Hepatocyte (in vitro differentiated cells): ENCODE data around the gene RASGRP3. TPM values are rescaled to one million over a fixed set of nuclear protein-coding genes. Genes with fewer than 3 reads are reported as not detected.
"Not testable (repeated sequence)": the region's sequence is repeated elsewhere in the genome, so short reads cannot be mapped to it uniquely, and the experiment has no call there.

Source experiments
- DNase-seq: peaks from one replicate; pipeline ENCODE4 v3.0.0-alpha.2; 2016; ENCODE audit warnings: low spot score
- H2AFZ ChIP-seq: fragments of 200-600 bp; sonication (generic); 2 replicates; pipeline ENCODE4 v1.6.0; 2016; ENCODE audit warnings: antibody characterized with exemption, mild to moderate bottlenecking
- H3K27ac ChIP-seq: fragments of 200-600 bp; sonication (generic); 2 replicates; pipeline ENCODE4 v1.5.1; 2016; ENCODE audit warnings: mild to moderate bottlenecking
- H3K27me3 ChIP-seq: fragments of 200-600 bp; sonication (generic); 2 replicates; pipeline ENCODE4 v1.6.1; 2016
- H3K36me3 ChIP-seq: fragments of 200-600 bp; sonication (generic); replicated peaks from 2 replicates; pipeline ENCODE4 v1.5.1; 2016; ENCODE audit warnings: low read depth; ENCODE audit not compliant: insufficient read depth
- H3K4me1 ChIP-seq: fragments of 200-600 bp; sonication (generic); 2 replicates; pipeline ENCODE4 v1.5.1; 2016; ENCODE audit warnings: mild to moderate bottlenecking, moderate library complexity; ENCODE audit not compliant: insufficient read depth
- H3K4me2 ChIP-seq: fragments of 200-600 bp; sonication (generic); 2 replicates; pipeline ENCODE4 v1.6.0; 2016
- H3K4me3 ChIP-seq: fragments of 200-600 bp; sonication (generic); 2 replicates; pipeline ENCODE4 v1.5.1; 2016; ENCODE audit warnings: mild to moderate bottlenecking
- H3K79me2 ChIP-seq: fragments of 200-600 bp; sonication (generic); 2 replicates; pipeline ENCODE4 v1.6.0; 2017; ENCODE audit warnings: mild to moderate bottlenecking
- H3K9me2 ChIP-seq: fragments of 200-600 bp; sonication (generic); replicated peaks from 2 replicates; pipeline ENCODE4 v1.6.0; 2017; ENCODE audit warnings: mild to moderate bottlenecking; ENCODE audit not compliant: insufficient read depth
- H3K9me3 ChIP-seq: fragments of 200-600 bp; sonication (generic); 2 replicates; pipeline ENCODE4 v1.5.1; 2016; ENCODE audit warnings: low read depth, mild to moderate bottlenecking
- H4K20me1 ChIP-seq: fragments of 200-600 bp; sonication (generic); 2 replicates; pipeline ENCODE4 v1.6.0; 2016; ENCODE audit warnings: mild to moderate bottlenecking; ENCODE audit not compliant: insufficient read depth, poor library complexity, severe bottlenecking
- EZH2 ChIP-seq: fragments of 200-600 bp; sonication (generic); IDR thresholded peaks from 2 replicates; pipeline ENCODE4 v1.6.1; 2016; ENCODE audit warnings: antibody characterized with exemption, mild to moderate bottlenecking, borderline replicate concordance
- EZH2phosphoT487 ChIP-seq: fragments of 200-600 bp; sonication (generic); IDR thresholded peaks from one replicate; pipeline ENCODE4 v1.6.1; 2018; ENCODE audit warnings: antibody characterized with exemption, mild to moderate bottlenecking, low read depth, moderate library complexity; ENCODE audit not compliant: unreplicated experiment, severe bottlenecking
- WGBS: methylation state at CpG from one replicate; pipeline ENCODE4 v1.1.6; 2016; ENCODE audit warnings: low lambda C conversion rate; ENCODE audit errors: missing lambda C conversion rate; 5-methylcytosine and 5-hydroxymethylcytosine counted together
- polyA plus RNA-seq: library from polyadenylated mRNA; unstranded; fragments of >200 nt; fragmentation: Nextera tagmentation; extraction: Ambion mirVana; gene quantifications from 2 replicates; pipeline ENCODE4 v1.2.1, GENCODE V29; 2016
- total RNA-seq: library from RNA; depleted of rRNA; stranded (reverse); fragments of >200 nt; gene quantifications from 2 replicates; pipeline ENCODE4 v1.2.3, GENCODE V29; 2014
- TF ChIP-seq, protein P1 (sequence below): fragments of 200-600 bp; sonication (generic); IDR thresholded peaks from 2 replicates; pipeline ENCODE4 v1.5.1; 2016; ENCODE audit warnings: antibody characterized with exemption, mild to moderate bottlenecking; ENCODE audit not compliant: poor library complexity

Gene RASGRP3
- total and polyA plus RNA-seq, 2 experiments from 2014 or later, result 1.7 to 8.6 TPM

DNA sequence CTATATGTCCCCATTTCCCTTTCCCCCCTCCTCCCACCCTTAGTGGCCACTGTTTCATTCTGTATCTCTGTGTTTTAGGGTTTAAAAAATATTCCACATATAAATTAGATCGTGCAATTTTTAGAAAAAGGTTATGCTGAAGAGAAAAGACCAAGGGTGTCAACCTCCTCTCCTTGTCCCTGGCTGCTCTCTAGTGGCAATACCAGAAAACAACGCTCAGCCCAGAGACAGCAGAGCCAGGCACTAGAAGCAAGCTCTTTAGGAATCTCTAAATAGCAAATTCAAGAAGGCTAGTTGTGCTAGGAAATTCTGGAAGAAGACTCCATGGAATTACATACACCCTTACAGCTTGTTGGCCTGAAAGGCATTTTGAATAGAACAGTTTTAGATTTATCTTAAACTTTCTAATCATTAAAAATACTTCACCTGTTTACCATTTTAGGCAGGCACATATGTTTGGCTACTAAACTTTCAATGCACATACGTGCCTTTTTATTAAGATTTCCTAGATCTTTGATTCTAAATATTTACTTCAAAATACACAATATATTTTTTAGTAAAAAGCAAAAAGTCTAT, 35.1 kb upstream of the RASGRP3 start:
- Histone ChIP-seq H3K79me2 (no peaks in the 10 kb centered on the region), H3K36me3 (no peaks in the 10 kb centered on the region), H3K9me3 (no peaks in the 10 kb centered on the region), H3K27ac (no peak overlapping the region), H3K4me3 (no peak overlapping the region), H3K27me3 (no peaks in the 10 kb centered on the region), H2AFZ (no peak overlapping the region), H3K4me1 (no peaks in the 10 kb centered on the region), H4K20me1 (no peaks in the 10 kb centered on the region), H3K9me2 (no peaks in the 10 kb centered on the region), H3K4me2 (no peak overlapping the region)
- DNase-seq, result peak; percentile 67
- 42% methylated on average over 3 of the region's 3 CpGs for WGBS
- TF ChIP-seq EZH2phosphoT487 (no peak), EZH2 (no peak)
- TF ChIP-seq, protein P1, sequence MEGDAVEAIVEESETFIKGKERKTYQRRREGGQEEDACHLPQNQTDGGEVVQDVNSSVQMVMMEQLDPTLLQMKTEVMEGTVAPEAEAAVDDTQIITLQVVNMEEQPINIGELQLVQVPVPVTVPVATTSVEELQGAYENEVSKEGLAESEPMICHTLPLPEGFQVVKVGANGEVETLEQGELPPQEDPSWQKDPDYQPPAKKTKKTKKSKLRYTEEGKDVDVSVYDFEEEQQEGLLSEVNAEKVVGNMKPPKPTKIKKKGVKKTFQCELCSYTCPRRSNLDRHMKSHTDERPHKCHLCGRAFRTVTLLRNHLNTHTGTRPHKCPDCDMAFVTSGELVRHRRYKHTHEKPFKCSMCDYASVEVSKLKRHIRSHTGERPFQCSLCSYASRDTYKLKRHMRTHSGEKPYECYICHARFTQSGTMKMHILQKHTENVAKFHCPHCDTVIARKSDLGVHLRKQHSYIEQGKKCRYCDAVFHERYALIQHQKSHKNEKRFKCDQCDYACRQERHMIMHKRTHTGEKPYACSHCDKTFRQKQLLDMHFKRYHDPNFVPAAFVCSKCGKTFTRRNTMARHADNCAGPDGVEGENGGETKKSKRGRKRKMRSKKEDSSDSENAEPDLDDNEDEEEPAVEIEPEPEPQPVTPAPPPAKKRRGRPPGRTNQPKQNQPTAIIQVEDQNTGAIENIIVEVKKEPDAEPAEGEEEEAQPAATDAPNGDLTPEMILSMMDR, result peak; percentile 76

DNA sequence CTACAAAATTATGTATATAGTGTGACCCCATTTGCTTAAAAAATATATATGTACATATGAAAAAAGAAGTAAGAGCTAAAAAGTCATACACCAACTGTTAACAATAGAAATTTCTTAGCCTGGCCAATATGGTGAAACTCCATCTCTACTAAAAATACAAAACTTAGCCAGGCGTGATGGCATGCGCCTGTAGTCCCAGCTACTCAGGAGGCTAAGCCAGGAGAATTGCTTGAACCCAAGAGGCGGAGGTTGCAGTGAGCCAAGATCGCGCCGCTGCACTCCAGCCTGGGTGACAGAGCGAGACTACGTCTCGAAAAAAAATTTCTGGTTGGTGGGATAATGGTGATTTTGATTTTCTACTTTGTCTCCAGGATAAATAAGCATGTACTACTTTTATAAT, 34.4 kb upstream of the RASGRP3 start:
- not testable (repeated sequence) for H3K9me2 ChIP-seq, H2AFZ ChIP-seq, H3K36me3 ChIP-seq, H3K27me3 ChIP-seq, DNase-seq, H4K20me1 ChIP-seq, H3K4me2 ChIP-seq, H3K4me3 ChIP-seq, H3K9me3 ChIP-seq, H3K79me2 ChIP-seq, H3K27ac ChIP-seq, H3K4me1 ChIP-seq
- WGBS, result 95% methylated on average over 9 of the region's 9 CpGs

DNA sequence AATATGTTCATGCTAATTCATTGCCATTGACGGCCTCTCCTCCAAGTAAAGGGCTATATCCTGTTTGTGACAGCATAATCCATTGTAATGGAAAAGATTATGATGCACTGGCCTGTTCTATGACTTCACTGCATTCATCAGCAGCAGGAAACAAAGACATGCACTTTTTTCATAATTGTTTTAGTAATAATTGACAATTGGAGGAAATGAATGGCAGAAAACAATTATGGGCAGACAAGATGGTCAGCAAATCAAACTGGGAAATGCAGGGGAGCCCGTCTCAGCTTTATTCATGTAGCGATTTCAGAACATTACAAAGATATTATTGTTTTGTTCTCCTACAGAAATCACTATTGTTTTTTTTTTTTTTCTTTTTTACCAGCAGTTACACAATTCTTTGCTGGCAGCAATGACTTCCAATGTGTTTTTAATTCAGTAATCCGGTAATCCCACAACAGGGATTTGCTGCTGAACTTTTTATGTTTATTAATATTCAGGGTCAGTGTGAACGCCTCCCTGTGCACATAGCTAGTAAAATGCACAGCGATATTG, 33.8 kb upstream of the RASGRP3 start:
- H2AFZ ChIP-seq, result no peak overlapping the region
- no peak overlapping the region for H3K27ac ChIP-seq
- no peaks in the 10 kb centered on the region for H3K4me1 ChIP-seq

DNA sequence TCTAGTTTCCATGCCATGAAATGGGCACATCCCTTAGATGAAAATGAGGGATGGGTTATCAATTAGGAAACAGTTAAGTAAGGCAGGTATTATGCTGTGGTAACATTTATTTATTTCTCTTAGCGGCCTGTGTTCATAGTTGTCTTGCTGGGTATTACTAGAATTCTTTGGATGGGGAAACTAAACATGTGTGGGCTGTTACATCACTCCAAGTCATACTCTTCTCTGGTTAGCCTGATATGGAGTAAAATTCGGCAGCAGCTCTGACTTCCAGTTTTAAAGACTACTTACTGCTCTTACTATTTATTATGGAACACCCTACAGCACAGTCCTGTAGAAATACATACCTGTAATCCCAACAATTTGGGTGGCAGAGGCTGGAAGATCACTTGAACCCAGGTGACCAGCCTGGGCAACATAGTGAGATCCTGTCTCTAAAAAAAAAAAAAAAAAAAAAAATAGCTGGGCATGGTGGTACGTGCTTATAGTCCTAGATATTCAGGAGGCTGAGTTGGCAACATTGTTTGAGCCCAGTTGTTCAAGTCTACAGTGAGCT, 33.1 kb upstream of the RASGRP3 start:
- Histone ChIP-seq H3K27me3 (no peaks in the 10 kb centered on the region), H3K4me1 (no peaks in the 10 kb centered on the region), H2AFZ (no peak overlapping the region), H3K9me3 (no peaks in the 10 kb centered on the region), H4K20me1 (no peaks in the 10 kb centered on the region), H3K27ac (no peak overlapping the region), H3K36me3 (no peaks in the 10 kb centered on the region), H3K4me3 (no peak overlapping the region), H3K9me2 (no peaks in the 10 kb centered on the region), H3K4me2 (no peak overlapping the region), H3K79me2 (no peaks in the 10 kb centered on the region)
- no peak for DNase-seq
- TF ChIP-seq, protein P1, result no peak
- TF ChIP-seq EZH2, result no peak
- no peak for TF ChIP-seq EZH2phosphoT487
- WGBS, result 81% methylated on average over 3 of the region's 3 CpGs

More for the DNA sequence above, 33.8 kb upstream of the RASGRP3 start:
- Histone ChIP-seq H3K4me2 (no peak overlapping the region), H3K79me2 (no peaks in the 10 kb centered on the region), H3K9me2 (no peaks in the 10 kb centered on the region), H3K36me3 (no peaks in the 10 kb centered on the region), H3K27me3 (no peaks in the 10 kb centered on the region), H4K20me1 (no peaks in the 10 kb centered on the region), H3K9me3 (no peaks in the 10 kb centered on the region), H3K4me3 (no peak overlapping the region)
- 79% methylated on average over 6 of the region's 6 CpGs for whole genome bisulfite sequencing
- no peak for TF ChIP-seq EZH2phosphoT487
- no peak for TF ChIP-seq EZH2
- TF ChIP-seq, protein P1, result no peak
- DNase-seq, result no peak
